NCI-H82 (cell line): ENCODE data around the gene PRUNE1.

Experiments
- DNase-seq: peaks from one replicate; lab custom pipeline; 2025; lab: John Stamatoyannopoulos, UW

Gene PRUNE1

DNA sequence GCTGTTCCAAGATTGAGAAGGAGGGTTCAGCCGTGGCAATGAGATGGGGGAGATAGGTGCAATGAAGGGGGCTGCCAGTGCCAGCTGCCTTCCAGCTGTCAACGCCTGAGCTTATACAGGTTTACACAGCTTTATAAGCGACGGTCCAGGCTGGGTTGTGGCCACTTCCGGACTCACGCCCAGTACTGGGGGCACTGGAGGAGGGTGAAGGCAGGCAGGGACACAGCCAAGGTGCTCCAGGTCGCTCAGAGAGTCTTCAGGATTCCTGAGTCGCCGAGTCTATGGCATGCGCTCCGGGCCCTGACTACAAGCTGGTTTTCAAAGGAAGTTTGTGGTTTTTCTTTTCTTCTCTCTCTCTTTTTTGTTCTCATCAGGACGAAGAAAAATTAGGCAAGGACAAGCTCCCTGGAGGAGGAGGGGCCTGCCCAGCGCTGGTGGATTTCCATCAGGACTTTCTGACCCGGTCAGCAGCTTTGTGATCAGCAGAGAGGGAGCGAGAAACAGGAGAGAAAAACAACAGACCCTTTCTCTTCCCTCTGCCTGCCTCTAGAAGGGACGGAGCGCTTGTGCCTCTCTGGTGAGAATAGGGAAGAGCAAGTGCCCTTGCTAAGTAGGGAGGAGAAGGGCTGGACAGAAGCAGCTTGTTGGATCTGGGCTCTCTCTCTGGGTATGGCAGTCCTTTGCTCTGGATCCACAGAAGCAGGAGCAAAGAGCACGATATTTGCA lies 1.8 kb upstream of the PRUNE1 start, which contains the start of gene MINDY1:
TSS of gene MINDY1 (minus strand) at position 576 of the 726 bp plus-strand sequence. CDS start 4,285 bp downstream, outside the sequence.
- peak; percentile 93 for DNase-seq

DNA sequence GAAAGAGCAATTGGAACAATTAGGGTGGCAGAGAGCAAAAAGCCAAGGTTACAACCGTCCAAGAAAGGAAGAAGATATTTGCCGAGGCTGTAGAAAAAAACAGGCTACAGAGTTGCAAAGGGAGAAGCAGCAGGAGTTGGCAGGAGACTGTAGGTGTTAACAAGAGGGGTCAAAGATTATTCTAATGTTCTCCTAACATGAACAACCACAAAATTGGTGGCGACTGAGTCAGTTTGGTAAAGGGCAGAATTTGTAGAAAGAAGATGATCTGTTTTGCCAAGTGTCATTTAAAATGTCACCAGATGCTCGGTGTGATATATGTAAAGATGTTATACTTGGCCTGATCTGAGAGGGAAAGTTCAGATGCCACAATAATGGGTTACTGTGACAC lies 401 bp upstream of the PRUNE1 start:
- DNase-seq, result no peak

DNA sequence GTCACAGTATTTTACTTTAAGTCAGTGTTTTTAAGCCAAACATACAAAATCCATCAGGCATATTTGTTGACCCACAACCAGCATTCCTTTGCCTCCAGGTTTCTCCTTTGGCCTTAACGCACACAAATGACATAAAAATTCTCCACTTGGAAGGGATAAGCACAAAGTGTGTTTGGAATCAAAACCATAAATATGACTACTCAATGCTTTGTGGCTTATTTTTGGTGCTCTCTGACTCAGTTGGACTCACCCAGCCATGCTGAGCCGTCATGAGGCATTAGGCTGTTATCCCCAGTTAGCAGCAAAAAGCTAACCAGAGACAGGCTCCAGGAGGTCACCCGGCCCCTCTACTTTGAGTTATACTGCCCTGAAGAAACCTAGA lies 948 bp downstream of the PRUNE1 start:
- DNase-seq, result no peak

DNA sequence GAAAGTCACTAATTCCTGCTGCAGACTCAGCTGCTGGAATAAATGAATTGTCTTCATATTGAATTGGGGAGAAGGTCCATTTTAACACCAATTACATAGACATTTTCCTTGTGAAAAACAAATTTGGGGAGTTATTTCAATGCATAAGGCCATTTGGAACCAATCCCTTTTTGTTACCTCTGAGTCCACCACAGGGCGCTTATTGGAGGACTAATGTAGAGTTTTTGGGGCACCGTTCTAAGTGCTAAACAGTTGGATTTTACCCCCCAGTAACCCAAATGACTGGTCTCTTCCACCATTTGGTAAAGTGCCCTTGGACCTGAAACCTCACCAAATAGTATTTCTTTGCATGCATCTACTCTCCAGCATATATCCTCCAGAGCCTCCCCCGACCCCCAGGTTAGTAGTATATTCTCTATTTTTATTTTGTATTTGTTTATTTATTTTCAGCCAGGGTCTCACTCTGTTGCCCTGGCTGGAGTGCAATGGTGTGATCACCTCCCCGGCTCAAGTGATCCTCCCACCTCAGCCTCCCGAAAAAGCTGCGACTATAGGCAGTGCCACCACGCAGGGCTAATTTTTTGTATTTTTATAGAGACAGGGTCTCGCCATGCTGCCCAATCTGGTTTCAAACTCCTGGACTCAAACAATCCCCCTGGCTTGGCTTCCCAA lies 1.6 kb downstream of the PRUNE1 start:
- DNase-seq, result no peak

DNA sequence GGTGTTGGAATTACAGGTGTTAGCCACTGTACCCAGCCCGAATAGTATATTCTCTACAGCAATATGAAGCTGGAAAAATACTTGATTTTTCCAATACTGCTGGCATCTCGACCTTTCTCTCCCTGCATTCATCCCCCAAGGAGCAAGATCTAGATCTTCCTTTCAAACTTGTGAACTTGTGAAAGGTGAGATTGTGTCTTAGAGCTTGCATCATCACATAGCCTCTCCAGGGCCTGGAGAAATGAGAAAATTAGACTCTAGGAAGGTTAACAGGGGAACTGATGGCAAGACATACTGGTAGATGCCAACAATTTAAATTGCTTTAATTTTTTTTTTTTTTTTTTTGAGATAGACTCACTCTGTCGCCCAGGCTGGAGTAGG lies 2.1 kb downstream of the PRUNE1 start:
- no peak for DNase-seq

DNA sequence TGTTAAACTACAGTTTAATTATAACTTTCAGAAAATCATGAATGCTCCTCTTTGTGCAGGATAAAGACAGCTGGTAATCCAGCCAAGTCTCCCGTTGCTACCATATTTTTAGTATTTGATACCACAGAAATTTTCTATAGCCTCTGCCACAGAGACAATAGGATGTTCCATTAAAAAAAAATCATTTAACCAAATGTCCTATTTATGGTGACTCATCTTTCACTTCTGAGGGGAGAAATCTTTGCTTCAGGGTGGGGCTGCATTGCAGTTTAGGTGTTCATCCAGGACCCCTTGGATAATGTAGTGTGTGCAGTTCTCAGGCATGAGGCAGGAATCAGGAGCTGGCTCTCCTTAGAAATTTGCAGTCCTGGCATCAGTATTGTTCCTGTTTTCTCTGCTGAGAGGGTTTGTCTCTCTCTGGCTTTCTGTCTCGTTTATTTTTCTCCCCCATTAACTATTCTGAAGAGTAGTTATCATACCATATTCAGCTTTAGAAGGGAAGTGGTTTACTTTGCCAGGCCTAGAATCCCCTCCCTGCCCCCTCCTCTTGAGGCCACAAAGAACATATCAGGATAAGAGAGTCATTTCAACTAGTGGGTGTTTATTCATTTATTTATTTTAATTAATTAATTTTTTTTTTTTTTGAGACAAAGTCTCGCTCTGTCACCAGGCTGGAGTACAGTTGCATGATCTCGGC lies 3.1 kb downstream of the PRUNE1 start:
- DNase-seq, result no peak

DNA sequence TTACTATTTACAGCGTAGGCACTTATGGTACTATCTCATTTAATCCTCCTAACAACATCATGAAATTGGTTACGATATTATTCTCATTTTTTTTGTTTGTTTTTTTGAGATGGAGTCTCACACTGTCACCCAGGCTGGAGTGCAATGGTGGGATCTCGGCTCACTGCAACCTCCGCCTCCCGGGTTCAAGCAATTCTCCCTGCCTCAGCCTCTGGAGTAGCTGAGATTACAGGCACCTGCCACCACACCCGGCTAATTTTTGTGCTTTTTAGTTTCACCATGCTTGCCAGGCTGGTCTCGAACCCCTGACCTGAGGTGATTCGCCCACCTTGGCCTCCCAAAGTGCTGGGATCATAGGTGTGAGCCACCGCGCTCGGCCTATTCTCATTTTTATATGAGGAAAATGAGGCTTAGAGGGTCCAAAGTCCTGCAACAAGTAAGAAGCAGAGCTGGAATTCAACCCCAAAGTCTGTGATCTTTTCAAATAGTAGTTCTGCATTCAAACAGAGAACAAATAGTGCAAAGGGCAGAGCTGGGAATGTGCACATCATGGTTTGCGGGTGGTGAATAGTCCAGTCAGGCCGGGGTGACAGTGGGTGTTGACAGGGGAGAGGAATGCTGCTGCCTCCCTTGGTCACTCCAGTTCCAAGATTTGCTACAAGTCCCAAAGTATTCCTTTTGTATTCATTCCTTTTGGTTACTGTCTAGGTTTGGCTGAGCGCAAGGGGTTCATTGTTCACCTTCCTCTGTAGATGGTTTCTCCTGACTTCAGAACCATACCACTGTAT lies 4.6 kb downstream of the PRUNE1 start:
- DNase-seq, result no peak

DNA sequence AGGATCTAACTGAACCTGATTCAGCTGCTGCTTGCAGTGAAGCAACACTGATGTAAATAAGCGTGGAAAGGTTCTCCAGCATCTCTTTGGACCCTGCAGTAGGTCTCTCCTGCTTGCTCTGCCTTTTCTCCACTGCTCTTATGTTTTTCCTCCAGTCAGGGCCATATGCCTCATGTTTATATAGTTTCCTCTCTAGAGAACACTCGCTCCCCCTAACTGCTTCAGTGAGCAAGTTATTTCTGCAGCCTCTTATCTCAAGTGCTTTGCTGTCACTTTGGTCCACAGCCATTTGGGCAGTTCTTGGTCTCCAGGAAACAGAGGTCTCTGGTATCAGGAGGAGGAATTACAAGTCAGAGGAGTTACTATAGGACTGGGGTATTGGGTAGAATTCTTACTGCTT lies 5.3 kb downstream of the PRUNE1 start:
- no peak for DNase-seq

DNA sequence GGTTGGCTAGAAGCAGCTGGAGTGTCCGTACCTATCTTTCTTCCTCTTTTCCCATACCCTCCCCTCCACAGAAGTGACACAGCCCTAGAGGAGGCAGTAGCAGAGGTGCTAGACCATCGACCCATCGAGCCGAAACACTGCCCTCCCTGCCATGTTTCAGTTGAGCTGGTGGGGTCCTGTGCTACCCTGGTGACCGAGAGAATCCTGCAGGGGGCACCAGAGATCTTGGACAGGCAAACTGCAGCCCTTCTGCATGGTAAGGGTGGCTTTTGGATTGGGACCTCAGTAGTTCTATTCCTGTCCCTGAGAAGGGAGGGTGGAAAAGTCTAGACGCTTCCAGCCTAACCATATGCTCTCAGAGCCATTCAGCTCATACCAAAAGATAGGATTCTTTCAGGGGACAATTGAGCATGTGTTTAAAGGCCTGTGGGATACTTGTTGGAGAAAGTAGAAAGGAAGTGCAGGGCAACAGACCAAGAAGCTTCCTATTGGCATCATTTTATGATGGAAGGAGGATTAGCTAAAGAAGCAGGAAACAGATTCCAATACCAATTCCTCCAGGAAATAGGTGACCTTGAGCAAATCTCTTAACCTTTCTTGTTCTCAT lies 16.4 kb downstream of the PRUNE1 start:
- peak; percentile 83 for DNase-seq

DNA sequence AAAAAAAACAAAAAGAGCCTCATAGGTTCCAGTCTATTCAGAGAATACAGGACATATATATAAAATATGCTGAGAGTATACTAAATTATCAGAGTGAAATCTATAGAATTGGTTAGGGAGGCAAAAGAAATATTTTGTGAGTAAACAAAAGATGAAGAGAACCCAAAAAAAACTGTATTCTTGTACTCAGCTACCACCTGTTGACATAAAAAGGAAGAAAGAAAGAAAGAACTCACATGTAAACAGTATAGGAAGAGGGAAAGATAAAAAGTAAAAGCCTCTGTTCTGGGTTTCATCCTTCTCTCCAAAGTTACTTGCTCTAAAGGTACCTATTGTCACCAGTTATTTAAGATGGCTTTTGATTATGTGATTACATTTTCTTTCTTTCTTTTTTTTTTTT lies 18.2 kb downstream of the PRUNE1 start:
- no peak for DNase-seq

DNA sequence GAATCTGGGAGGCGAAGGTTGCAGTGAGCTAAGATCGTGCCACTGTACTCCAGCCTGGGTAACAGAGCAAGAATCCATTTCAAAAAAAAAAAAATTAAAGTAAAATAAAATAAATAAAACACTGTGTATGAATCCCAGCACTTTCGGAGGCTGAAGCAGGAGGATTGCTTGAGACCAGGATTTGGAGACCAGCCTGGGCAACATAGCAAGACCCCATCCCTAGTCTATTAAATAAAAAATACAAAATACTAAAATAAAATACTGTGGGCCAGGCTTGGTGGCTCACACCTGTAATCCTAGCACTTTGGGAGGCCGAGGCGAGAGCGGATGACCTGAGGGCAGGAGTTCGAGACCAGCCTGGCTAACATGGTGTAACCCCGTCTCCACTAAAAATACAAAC lies 23.9 kb downstream of the PRUNE1 start:
- DNase-seq, result no peak

DNA sequence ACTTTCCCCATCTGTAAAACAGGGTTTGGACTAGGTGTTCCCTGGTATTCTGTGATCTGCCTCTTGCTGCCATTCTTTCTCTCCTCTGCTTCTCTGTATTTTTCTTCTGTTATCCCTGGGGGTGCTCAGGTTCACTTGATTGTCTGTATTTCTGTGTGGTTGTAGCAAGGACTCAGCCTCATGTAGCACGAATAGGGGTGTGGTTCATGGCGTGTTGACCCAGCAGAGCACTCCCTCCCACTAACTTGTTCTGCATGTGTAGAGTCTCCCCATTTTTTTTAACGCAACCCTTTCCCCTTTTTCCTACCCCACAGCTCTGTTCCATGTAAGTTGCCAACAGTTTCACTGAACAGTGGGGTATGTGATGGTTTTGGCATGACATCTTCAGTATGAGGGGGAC lies 26.9 kb downstream of the PRUNE1 start:
- DNase-seq, result no peak

DNA sequence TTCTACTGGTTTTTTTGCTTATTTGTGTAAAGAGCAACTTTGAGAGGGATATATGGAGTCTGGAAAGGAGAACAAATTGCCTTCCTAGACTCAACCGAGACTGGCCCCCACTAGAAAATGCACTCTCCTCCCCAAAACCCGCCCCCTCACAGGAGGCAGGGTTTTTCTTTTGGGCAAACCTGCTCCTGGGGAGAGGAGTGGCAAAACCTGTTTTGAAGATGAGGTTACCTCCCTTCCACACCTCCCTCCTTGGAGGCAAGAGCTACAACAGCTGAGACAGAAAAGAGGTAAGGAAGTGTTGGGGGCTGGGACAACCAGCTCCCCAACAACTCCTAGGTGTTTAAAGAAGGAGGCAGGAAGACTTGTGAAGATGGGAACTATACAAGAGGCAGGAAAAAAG lies 28.1 kb downstream of the PRUNE1 start, which contains the start of gene BNIPL:
TSS of gene BNIPL (plus strand) at position 231 of the 400 bp plus-strand sequence. CDS start at position 371, 140 bp downstream.
- no peak for DNase-seq

DNA sequence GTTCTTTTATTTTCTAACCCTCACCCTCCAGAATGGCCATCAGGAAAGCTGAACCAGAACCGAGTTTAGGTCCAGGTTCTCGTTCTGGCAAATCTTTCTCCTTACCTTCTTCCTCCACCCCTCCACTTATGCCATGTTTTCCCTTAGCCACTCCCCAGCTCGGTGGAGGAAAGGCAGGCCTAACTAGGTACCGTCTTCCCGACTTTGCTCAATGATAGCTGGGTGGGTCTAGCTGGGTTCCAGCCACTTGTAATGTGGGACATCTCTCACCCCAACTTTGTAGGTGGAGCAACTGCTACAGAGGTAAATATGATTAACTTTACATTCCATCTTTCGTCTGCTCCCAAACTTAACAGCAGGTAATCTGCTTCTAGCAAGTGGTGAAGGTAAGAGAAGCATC lies 28.8 kb downstream of the PRUNE1 start:
- no peak for DNase-seq

DNA sequence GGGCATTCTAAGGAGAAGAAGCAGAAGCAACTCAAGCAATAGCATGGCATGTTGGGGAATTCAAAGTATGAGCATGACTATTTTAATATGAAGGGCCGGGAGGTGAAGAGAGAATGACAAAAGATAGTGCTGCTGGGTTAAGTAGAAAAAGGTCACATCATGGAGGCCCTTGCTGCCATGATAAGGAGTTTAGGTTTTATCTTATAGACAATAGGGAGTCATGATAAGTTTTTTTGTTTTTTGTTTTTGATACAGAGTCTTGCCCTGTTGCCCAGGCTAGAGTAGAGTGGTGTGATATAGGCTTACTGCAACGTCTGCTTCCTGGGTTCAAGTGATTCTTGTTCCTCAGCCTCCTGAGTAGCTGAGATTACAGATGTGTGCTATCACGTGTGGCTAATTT lies 31.3 kb downstream of the PRUNE1 start:
- DNase-seq, result no peak

DNA sequence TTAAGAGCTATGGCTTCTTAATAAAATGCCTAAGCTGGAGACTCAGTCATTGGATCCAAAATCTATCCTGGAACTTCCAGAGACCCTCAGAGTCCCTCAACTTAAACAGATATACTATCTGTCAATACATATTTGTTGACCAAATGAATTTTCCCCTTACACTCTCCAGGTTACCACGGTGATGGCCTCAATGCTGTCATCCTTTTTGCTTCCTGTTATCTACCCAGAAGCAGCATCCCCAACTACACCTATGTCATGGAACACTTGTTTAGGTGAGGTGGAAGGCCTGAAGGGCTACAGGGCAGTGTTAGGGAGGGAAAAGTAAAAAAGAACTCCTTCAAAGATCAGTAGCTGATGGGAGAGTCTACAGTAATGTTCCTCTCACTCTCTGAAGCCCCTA lies 34.9 kb downstream of the PRUNE1 start:
- DNase-seq, result no peak

DNA sequence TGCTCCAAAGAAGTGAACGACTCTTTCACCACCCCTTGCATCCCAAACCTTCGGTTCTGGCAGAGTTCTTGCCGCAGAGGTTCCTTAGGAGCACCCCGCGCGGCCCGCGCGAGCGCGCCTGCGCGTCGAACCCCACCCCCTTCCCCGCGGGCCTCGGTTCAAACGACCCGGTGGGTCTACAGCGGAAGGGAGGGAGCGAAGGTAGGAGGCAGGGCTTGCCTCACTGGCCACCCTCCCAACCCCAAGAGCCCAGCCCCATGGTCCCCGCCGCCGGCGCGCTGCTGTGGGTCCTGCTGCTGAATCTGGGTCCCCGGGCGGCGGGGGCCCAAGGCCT lies 39.3 kb downstream of the PRUNE1 start, which contains the start of gene C1orf56:
TSS of gene C1orf56 (plus strand) at position 161 of the 334 bp plus-strand sequence. CDS start at position 258, 97 bp downstream.
- peak; percentile 89 for DNase-seq

DNA sequence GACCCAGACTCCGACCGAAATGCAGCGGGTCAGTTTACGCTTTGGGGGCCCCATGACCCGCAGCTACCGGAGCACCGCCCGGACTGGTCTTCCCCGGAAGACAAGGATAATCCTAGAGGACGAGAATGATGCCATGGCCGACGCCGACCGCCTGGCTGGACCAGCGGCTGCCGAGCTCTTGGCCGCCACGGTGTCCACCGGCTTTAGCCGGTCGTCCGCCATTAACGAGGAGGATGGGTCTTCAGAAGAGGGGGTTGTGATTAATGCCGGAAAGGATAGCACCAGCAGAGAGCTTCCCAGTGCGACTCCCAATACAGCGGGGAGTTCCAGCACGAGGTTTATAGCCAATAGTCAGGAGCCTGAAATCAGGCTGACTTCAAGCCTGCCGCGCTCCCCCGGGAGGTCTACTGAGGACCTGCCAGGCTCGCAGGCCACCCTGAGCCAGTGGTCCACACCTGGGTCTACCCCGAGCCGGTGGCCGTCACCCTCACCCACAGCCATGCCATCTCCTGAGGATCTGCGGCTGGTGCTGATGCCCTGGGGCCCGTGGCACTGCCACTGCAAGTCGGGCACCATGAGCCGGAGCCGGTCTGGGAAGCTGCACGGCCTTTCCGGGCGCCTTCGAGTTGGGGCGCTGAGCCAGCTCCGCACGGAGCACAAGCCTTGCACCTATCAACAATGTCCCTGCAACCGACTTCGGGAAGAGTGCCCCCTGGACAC lies 39.8 kb downstream of the PRUNE1 start:
- peak; percentile 88 for DNase-seq

DNA sequence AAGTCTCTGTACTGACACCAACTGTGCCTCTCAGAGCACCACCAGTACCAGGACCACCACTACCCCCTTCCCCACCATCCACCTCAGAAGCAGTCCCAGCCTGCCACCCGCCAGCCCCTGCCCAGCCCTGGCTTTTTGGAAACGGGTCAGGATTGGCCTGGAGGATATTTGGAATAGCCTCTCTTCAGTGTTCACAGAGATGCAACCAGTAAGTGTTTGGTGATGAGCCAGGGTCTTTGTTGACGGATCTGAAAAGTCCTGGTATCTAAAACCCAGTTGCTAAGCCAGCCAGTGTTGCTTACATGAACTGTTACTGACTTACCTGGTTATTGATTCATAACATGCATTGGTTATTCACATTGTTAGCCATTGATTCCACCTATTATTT lies 40.4 kb downstream of the PRUNE1 start:
- DNase-seq, result no peak

DNA sequence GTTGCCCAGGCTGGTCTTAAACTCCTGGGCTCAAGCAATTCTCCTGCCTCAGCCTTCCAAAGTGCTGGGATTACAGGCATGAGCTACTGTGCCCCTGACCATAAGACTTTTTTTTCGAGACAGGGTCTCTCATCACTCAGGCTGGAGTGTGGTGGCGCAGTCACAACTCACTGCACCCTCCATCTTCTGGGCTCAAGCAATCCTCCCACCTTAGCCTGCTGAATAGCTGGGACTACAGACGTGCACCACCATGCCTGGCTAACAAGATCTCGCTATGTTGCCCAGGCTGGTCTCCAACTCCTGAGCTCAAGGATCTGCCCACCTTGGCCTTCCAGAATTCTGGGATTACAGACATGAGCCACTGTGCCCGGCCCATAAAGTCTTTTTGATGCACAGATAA lies 41.2 kb downstream of the PRUNE1 start:
- DNase-seq, result no peak

DNA sequence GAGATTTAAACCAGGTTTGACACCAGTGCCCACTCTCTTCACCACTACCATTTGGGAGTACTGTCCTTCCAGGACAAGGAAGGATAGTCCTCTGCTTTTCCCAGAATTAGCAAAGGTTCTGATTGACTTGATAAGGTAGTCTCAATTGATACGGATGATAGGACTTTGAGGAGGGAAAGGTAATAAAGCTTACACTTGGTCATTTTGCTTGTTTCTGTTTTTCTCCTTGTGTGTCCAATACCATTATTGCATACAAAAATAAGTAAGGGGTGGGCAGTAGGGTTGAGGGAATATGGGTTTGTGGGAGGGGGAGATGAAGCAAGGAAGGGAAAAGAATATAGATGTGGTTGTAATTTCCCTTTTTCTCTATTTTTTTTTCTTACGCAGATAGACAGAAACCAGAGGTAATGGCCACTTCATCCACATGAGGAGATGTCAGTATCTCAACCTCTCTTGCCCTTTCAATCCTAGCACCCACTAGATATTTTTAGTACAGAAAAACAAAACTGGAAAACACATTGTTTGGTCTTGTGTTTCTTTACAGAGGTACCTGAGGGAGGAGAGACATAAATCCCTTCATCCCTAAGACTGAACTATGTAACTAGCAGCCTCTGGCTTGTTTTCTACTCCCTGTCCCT lies 41.9 kb downstream of the PRUNE1 start:
- no peak for DNase-seq
